Stimulated activated naive CD4-positive, alpha-beta T cell (primary cell): ENCODE data around the gene ZBTB25.
A peak's percentile ranks its signal among the peaks of the same experiment; 100 is the strongest.

Source experiments
- DNase-seq, 6 experiments: peaks; one replicate each; lab custom pipeline; 2025; lab: John Stamatoyannopoulos, UW

Gene ZBTB25

GRCh38 chr14:64516969-64517368 lies 13.3 kb upstream of the ZBTB25 start:
- DNase-seq: no peak

- DNase-seq: no peak
Observed at GRCh38 chr14:64515053-64515452, 11.4 kb upstream of the ZBTB25 start.

- DNase-seq: no peak
Observed at GRCh38 chr14:64513271-64513670, 9.6 kb upstream of the ZBTB25 start.

GRCh38 chr14:64510825-64511671 lies 7.4 kb upstream of the ZBTB25 start:
- peak; percentile 8 to 76 (median 54) for DNase-seq

- no peak for DNase-seq
Observed at GRCh38 chr14:64509036-64509435, 5.4 kb upstream of the ZBTB25 start.

- DNase-seq: no peak
Observed at GRCh38 chr14:64508215-64508776, 4.7 kb upstream of the ZBTB25 start.

GRCh38 chr14:64507376-64508156 lies 3.9 kb upstream of the ZBTB25 start:
- no peak for DNase-seq

GRCh38 chr14:64506721-64507120 lies 3.1 kb upstream of the ZBTB25 start:
- DNase-seq: peak in 2 of 6 experiments; percentile 6 to 15

GRCh38 chr14:64504897-64505794 lies 1.5 kb upstream of the ZBTB25 start:
- DNase-seq: peak; percentile 75 to 91 (median 86)

- peak; percentile 79 to 91 (median 82) for DNase-seq
Observed at GRCh38 chr14:64504310-64504896, 765 bp upstream of the ZBTB25 start, which contains the start of gene ZBTB1. TSS of gene ZBTB1 (plus strand) at chr14:64504770. CDS start at chr14:64521505, 16,735 bp downstream.

GRCh38 chr14:64502887-64503433 lies 678 bp downstream of the ZBTB25 start:
- DNase-seq: peak in 3 of 6 experiments; percentile 20 to 74 (median 53)

- peak in 3 of 6 experiments; percentile 16 to 50 (median 37) for DNase-seq
Observed at GRCh38 chr14:64502456-64502855, 1.2 kb downstream of the ZBTB25 start.

- peak in 3 of 6 experiments; percentile 47 to 54 (median 49) for DNase-seq
Observed at GRCh38 chr14:64501411-64502171, 2.0 kb downstream of the ZBTB25 start.

GRCh38 chr14:64500088-64500487 lies 3.5 kb downstream of the ZBTB25 start:
- DNase-seq: no peak

GRCh38 chr14:64496764-64497163 lies 6.9 kb downstream of the ZBTB25 start:
- peak in 1 of 6 experiments; percentile 8 for DNase-seq

GRCh38 chr14:64495252-64495651 lies 8.4 kb downstream of the ZBTB25 start:
- DNase-seq: no peak

GRCh38 chr14:64493455-64493854 lies 10.2 kb downstream of the ZBTB25 start:
- DNase-seq: no peak

GRCh38 chr14:64491637-64492036 lies 12.0 kb downstream of the ZBTB25 start:
- DNase-seq: no peak

GRCh38 chr14:64488590-64489099 lies 15.0 kb downstream of the ZBTB25 start:
- no peak for DNase-seq
